ENCODE results near the gene PRKD2.

- no peak for TF ChIP-seq CTCF (IDR thresholded peaks at IDR 0.05)
- TF ChIP-seq POLR2A (IDR thresholded peaks at IDR 0.05): no peak
- no peak for TF ChIP-seq POLR2AphosphoS5 (IDR thresholded peaks at IDR 0.05)
Observed at GRCh38 chr19:46718157-46718933, 1.4 kb upstream of the PRKD2 start.
